Fibroblast of lung (primary cell): ENCODE data around the gene ZNF710.

Experiments used
- EZH2 ChIP-seq: IDR thresholded peaks from 2 replicates; pipeline ENCODE4 v1.5.1; 2012; ENCODE audit warnings: low read length, control low read depth, mild to moderate bottlenecking; ENCODE audit errors: missing control alignments
- TF ChIP-seq, protein P1 (sequence below), 2 donors: IDR thresholded peaks in 1 of 2; conservative IDR thresholded peaks in 1 of 2; 1 replicate in 1 of 2; 2 replicates in 1 of 2; pipeline ENCODE4 v1.5.1; 2011 to 2012; ENCODE audit warnings: low read length in 2 of 2, control low read depth in 1 of 2, inconsistent platforms in 1 of 2, low read depth in 1 of 2, mild to moderate bottlenecking in 1 of 2

DNA sequence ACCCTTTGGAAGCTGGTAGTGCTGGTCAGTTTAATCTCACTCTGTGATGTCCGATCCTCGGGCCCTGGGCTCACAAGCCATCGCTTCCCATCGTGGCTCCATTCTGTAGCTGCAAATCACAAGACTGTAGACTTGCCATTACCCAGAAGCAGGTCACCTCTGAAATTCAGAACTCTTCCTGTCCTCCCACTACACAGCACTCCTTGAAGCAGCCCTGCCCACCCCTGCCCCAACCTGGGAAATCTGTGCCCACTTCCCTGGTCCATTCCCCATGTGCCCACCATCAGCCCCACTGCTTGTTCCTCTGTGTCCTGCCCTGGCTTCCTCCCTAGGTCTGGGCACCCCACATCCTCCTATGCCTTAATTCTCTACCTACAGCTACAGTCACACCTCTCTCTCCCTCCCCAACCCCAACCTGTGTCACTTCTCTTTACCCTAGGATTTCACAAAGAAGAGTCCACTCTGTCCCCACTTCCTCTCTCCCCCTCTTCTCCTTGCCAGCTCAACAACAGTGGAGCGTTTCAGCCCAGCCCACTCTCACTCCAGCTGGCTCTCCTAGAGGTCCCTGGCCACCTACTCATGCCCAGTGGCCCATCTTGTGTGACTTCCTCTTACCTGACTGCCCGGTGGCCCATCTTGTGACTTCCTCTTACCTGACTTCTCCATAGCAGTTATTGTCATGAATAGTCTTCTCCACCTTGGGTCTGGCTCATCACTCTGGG lies 8.3 kb downstream of the ZNF710 start:
- TF ChIP-seq, protein P1, sequence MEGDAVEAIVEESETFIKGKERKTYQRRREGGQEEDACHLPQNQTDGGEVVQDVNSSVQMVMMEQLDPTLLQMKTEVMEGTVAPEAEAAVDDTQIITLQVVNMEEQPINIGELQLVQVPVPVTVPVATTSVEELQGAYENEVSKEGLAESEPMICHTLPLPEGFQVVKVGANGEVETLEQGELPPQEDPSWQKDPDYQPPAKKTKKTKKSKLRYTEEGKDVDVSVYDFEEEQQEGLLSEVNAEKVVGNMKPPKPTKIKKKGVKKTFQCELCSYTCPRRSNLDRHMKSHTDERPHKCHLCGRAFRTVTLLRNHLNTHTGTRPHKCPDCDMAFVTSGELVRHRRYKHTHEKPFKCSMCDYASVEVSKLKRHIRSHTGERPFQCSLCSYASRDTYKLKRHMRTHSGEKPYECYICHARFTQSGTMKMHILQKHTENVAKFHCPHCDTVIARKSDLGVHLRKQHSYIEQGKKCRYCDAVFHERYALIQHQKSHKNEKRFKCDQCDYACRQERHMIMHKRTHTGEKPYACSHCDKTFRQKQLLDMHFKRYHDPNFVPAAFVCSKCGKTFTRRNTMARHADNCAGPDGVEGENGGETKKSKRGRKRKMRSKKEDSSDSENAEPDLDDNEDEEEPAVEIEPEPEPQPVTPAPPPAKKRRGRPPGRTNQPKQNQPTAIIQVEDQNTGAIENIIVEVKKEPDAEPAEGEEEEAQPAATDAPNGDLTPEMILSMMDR (conservative IDR thresholded peaks at IDR 0.05 in 1 of 2, IDR thresholded peaks at IDR 0.05 in 1 of 2; ENCODE audit: low read depth in 1 of 2, low read length in 2 of 2): no peak
- TF ChIP-seq EZH2: no peak
